ENCODE results near the gene TBC1D4.

Gene TBC1D4

GRCh38 chr13:75482070-75482819, at the start of gene TBC1D4:
Gene TBC1D4 (minus strand): TSS chr13:75482169. CDS start chr13:75481767, 402 bp downstream.
- H3K9me3 ChIP-seq (replicated peaks; ENCODE audit: insufficient read depth, low read length), result no peaks in the 10 kb centered on the region
- H3K4me1 ChIP-seq (ENCODE audit: low read length), result no peaks in the 10 kb centered on the region
- peak within 1 kb of the TSS; percentile 97 for H3K4me2 ChIP-seq (ENCODE audit: low read depth, low read length)
- TF ChIP-seq EZH2 (optimal IDR thresholded peaks at IDR 0.05; ENCODE audit: low read depth, low read length) (no peak), EZH2phosphoT487 (IDR thresholded peaks at IDR 0.05; ENCODE audit: low read length) (no peak), CTCF (IDR thresholded peaks at IDR 0.05; ENCODE audit: low read length) (peak; percentile 87)
- 0 out of 2 replicates have a peak, but pooled peaks cover 3% of the 10 kb centered on the region for H4K20me1 ChIP-seq (ENCODE audit: insufficient read depth, low read length)
- peak within 1 kb of the TSS; percentile 97 for H2AFZ ChIP-seq (ENCODE audit: low read length)
- H3F3A ChIP-seq (ENCODE audit: insufficient read depth, low read length), result peaks cover 14% of the 10 kb centered on the region; the same call in 1 of the 2 replicates
- peak within 1 kb of the TSS; percentile 17; the same call in 1 of the 2 replicates for H3K9ac ChIP-seq (ENCODE audit: low read length)
- H3K79me2 ChIP-seq (ENCODE audit: low read length), result no peaks in the 10 kb centered on the region
- H3K27me3 ChIP-seq (replicated peaks; ENCODE audit: insufficient read depth, low read length), result peaks cover 23% of the 10 kb centered on the region
- no peaks in the 10 kb centered on the region for H3K36me3 ChIP-seq (replicated peaks; ENCODE audit: insufficient read depth, low read length)
- DNase-seq, result peak; percentile 87
- peak within 1 kb of the TSS; percentile 93 for H3K4me3 ChIP-seq (ENCODE audit: low read length)
- peak within 1 kb of the TSS; percentile 48; the same call in 1 of the 2 replicates for H3K27ac ChIP-seq (ENCODE audit: low read length)
- H3K9me2 ChIP-seq (replicated peaks; ENCODE audit: insufficient read depth, low read length), result no peaks in the 10 kb centered on the region

- TF ChIP-seq EZH2 (optimal IDR thresholded peaks at IDR 0.05; ENCODE audit: low read depth, low read length) (no peak), CTCF (IDR thresholded peaks at IDR 0.05; ENCODE audit: low read length) (no peak), EZH2phosphoT487 (IDR thresholded peaks at IDR 0.05; ENCODE audit: low read length) (no peak)
- Histone ChIP-seq H3K9me3 (replicated peaks; ENCODE audit: insufficient read depth, low read length) (no peaks in the 10 kb centered on the region), H3K36me3 (replicated peaks; ENCODE audit: insufficient read depth, low read length) (no peaks in the 10 kb centered on the region), H3K27ac (ENCODE audit: low read length) (no peak overlapping the region), H2AFZ (ENCODE audit: low read length) (no peak overlapping the region), H3K4me3 (ENCODE audit: low read length) (no peak overlapping the region), H3K9ac (ENCODE audit: low read length) (no peak overlapping the region), H3K4me2 (ENCODE audit: low read depth, low read length) (no peak overlapping the region), H3K4me1 (ENCODE audit: low read length) (no peaks in the 10 kb centered on the region), H4K20me1 (ENCODE audit: insufficient read depth, low read length) (no peaks in the 10 kb centered on the region), H3K9me2 (replicated peaks; ENCODE audit: insufficient read depth, low read length) (no peaks in the 10 kb centered on the region), H3K27me3 (replicated peaks; ENCODE audit: insufficient read depth, low read length) (no peaks in the 10 kb centered on the region), H3F3A (ENCODE audit: insufficient read depth, low read length) (no peaks in the 10 kb centered on the region), H3K79me2 (ENCODE audit: low read length) (no peaks in the 10 kb centered on the region)
- DNase-seq, result no peak
These were observed 48.6 kb upstream of the TBC1D4 start for GRCh38 chr13:75530549-75530961.

- H3F3A ChIP-seq (ENCODE audit: insufficient read depth, low read length), result no peaks in the 10 kb centered on the region
- H4K20me1 ChIP-seq (ENCODE audit: insufficient read depth, low read length), result no peaks in the 10 kb centered on the region
- no peaks in the 10 kb centered on the region for H3K9me2 ChIP-seq (replicated peaks; ENCODE audit: insufficient read depth, low read length)
- H3K9ac ChIP-seq (ENCODE audit: low read length), result no peak overlapping the region
- H3K4me3 ChIP-seq (ENCODE audit: low read length), result no peak overlapping the region
- no peaks in the 10 kb centered on the region for H3K36me3 ChIP-seq (replicated peaks; ENCODE audit: insufficient read depth, low read length)
- H3K79me2 ChIP-seq (ENCODE audit: low read length), result no peaks in the 10 kb centered on the region
- no peak for DNase-seq
- no peaks in the 10 kb centered on the region for H3K4me1 ChIP-seq (ENCODE audit: low read length)
- no peak overlapping the region for H2AFZ ChIP-seq (ENCODE audit: low read length)
- no peak for TF ChIP-seq CTCF (IDR thresholded peaks at IDR 0.05; ENCODE audit: low read length)
- no peak for TF ChIP-seq EZH2phosphoT487 (IDR thresholded peaks at IDR 0.05; ENCODE audit: low read length)
- TF ChIP-seq EZH2 (optimal IDR thresholded peaks at IDR 0.05; ENCODE audit: low read depth, low read length), result no peak
- H3K4me2 ChIP-seq (ENCODE audit: low read depth, low read length), result no peak overlapping the region
- H3K27me3 ChIP-seq (replicated peaks; ENCODE audit: insufficient read depth, low read length), result no peaks in the 10 kb centered on the region
- H3K27ac ChIP-seq (ENCODE audit: low read length), result no peak overlapping the region
- no peaks in the 10 kb centered on the region for H3K9me3 ChIP-seq (replicated peaks; ENCODE audit: insufficient read depth, low read length)
These were observed 40.0 kb upstream of the TBC1D4 start for GRCh38 chr13:75521956-75522355.
